ENCODE results near the gene DCTD.

DNA sequence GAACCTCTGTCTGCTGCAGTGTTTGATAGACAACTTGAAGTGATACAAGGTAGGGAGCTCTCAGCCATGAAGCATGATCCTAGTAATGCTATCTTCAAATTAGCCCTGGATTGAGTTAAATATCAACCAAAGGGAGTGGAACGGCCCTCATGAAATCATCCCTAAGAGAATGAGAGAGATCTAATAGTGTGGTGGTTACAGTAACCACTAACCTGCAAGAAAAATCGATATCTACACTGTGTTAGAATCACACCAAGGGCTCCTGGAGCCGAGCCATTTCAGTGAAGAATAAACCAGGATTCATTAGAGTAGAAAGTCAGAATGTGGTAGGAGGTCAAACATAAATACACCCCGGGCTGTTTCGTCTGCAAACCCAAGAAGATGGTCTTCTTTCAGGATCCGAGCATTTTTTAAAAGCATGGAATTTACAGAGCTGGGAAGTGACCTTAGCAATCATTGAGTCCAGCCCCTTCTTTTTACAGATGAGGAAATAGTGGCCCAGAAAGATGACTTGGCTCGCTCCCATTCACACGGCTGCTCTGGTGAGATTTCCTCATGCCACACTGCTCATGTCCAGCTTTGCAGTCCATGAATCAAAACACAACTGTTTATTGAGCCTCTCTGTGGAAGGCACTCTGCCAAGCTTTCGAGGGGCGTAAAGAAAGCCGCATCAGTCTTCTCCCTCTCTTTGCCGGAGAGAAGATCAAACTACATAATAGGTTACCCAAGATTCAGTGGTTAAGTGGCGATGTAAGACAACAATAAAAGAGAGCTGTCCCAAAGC, 5.5 kb upstream of the DCTD start:
- no peak for TF ChIP-seq CTCF (conservative IDR thresholded peaks at IDR 0.05; ENCODE audit: low read depth in 2 of 2)
- no peak for TF ChIP-seq NANOG (IDR thresholded peaks at IDR 0.05; ENCODE audit: borderline replicate concordance)
- TF ChIP-seq, protein P1, sequence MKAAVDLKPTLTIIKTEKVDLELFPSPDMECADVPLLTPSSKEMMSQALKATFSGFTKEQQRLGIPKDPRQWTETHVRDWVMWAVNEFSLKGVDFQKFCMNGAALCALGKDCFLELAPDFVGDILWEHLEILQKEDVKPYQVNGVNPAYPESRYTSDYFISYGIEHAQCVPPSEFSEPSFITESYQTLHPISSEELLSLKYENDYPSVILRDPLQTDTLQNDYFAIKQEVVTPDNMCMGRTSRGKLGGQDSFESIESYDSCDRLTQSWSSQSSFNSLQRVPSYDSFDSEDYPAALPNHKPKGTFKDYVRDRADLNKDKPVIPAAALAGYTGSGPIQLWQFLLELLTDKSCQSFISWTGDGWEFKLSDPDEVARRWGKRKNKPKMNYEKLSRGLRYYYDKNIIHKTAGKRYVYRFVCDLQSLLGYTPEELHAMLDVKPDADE (IDR thresholded peaks at IDR 0.05), result no peak
- no peak for TF ChIP-seq REST (IDR thresholded peaks at IDR 0.05; ENCODE audit: unreplicated experiment)
